Activated gamma-delta T cell treated with Interleukin-2 at 50 U/mL for 16 hours (primary cell): ENCODE results near the gene CEP78.
"Not testable (repeated sequence)": the region's sequence is repeated elsewhere in the genome, so short reads cannot be mapped to it uniquely, and the experiment has no call there.

Source experiments
- DNase-seq: peaks from one replicate; pipeline ENCODE4 v3.0.0-alpha.2; 2020

CEP78 gene, protein sequence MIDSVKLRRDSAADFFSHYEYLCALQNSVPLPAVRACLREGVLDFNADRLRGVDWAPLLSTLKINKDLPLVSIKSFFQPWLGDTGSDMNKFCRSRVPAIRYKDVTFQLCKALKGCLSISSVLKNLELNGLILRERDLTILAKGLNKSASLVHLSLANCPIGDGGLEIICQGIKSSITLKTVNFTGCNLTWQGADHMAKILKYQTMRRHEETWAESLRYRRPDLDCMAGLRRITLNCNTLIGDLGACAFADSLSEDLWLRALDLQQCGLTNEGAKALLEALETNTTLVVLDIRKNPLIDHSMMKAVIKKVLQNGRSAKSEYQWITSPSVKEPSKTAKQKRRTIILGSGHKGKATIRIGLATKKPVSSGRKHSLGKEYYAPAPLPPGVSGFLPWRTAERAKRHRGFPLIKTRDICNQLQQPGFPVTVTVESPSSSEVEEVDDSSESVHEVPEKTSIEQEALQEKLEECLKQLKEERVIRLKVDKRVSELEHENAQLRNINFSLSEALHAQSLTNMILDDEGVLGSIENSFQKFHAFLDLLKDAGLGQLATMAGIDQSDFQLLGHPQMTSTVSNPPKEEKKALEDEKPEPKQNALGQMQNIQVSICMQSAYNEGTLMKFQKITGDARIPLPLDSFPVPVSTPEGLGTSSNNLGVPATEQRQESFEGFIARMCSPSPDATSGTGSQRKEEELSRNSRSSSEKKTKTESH

GRCh38 chr9:78235762-78236550, at the start of gene CEP78:
Gene CEP78, plus strand, starts transcription at chr9:78236075. Its CDS starts 276 bp downstream, at chr9:78236351.
- peak; percentile 81 for DNase-seq

GRCh38 chr9:78187763-78188484, 48.0 kb upstream of the CEP78 start:
- no peak for DNase-seq

GRCh38 chr9:78188594-78188993, 47.3 kb upstream of the CEP78 start:
- DNase-seq = no peak

DNA sequence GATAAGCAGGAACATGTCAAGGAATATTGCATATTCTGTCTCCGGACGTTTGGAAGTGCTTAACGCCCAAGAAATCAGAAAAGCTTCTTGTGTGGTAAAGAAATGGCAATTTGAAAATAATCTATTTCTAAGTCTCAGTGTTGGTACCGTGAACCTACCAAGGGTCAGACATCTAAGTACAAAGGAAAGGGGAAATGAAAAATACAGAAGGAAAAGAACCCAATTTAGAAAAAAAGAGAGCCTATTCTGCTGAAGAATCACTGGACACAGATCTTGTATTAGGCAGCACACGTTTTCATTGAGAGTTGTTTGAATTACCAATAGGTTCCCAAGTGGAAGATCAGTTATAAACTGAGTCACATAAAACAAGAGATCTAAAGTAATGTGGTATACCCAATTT, 46.9 kb upstream of the CEP78 start:
- DNase-seq = no peak

GRCh38 chr9:78189461-78189860, 46.4 kb upstream of the CEP78 start:
- DNase-seq = no peak

- no peak for DNase-seq
These were observed 43.9 kb upstream of the CEP78 start for GRCh38 chr9:78191931-78192330.

GRCh38 chr9:78196258-78196657, 39.6 kb upstream of the CEP78 start:
- DNase-seq = no peak

DNA sequence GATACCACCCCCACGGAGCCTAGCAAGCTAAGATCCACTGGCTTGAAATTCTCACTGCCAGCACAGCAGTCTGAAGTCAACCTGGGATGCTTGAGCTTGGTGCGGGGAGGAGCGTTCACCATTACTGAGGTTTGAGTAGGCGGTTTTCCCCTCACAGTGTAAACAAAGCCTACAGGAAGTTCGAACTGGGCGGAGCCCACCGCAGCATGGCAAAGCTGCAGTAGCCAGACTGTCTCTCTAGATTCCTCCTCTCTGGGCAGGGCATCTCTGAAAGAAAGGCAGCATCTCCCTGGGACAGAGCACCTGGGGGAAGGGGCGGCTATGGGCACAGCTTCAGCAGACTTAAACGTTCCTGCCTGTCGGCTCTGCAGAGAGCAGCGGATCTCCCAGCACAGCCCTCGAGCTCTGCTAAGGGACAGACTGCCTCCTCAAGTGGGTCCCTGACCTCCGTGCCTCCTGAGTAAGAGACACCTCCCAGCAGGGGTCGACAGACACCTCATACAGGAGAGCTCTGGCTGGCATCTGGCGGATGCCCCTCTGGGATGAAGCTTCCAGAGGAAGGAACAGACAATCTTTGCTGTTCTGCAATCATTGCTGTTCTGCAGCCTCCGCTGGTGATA, 34.6 kb upstream of the CEP78 start:
- DNase-seq = peak; percentile 66

GRCh38 chr9:78207319-78207718, 28.6 kb upstream of the CEP78 start:
- DNase-seq = no peak

- no peak for DNase-seq
These were observed 28.0 kb upstream of the CEP78 start for GRCh38 chr9:78207901-78208300.

DNA sequence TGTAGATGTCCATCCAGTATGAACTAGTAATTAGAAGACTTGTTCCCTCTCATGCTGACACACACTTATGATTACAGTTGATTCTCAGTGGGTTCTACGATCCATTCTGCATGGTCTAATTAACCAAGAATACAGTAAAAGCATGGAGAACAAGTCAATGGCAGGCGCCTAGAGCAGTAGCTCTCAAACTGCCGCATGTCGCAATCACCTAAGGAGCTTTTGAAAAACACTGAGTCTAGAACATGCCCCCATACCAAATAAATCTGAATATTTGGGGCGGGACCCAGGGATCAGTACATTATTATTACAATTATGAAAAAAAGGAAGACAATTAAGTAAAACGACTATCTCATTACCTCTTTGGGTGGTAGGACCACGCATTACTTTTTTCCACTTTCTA, 26.7 kb upstream of the CEP78 start:
- DNase-seq = no peak

- peak; percentile 12 for DNase-seq
These were observed 25.0 kb upstream of the CEP78 start for GRCh38 chr9:78210841-78211301.

DNA sequence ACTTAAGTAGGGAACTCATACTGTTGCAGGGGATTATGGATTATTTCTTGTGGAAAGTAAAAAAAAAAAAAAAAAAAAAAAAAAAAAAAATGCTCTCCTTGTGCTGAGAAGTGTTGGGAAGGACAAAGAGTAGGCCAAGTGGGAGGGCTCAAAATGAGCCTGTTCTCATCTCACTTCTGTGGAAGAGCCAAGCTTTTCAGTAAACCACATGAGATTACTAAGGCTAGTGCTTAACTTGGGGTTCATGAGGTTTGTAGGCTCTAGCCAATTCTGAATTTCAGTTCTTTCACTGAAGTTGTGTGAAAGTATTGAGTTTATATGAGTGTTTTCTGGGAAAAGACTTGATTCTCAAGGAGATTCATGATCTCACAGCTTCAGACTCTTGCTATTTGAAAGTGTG, 23.0 kb upstream of the CEP78 start:
- DNase-seq = no peak

DNA sequence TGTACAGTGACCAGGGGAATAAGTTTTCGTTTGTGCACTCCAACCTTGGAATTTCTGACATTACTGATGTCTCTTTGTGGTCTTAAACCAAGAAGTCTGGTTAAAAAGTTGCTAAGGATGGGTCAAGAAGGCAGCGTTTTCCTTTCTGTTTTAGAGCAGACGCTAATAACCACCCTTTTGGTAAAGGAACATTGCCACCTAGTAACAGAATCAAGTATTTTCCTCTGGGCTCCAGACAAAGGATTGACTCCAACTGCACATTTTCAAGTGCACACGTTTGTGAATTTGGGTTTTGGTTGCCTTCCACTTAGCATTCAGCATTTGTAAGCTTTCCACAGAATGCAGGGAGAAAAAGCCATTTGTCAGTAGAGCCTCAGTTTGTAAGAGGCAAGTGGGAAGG, 22.2 kb upstream of the CEP78 start:
- DNase-seq = no peak

DNA sequence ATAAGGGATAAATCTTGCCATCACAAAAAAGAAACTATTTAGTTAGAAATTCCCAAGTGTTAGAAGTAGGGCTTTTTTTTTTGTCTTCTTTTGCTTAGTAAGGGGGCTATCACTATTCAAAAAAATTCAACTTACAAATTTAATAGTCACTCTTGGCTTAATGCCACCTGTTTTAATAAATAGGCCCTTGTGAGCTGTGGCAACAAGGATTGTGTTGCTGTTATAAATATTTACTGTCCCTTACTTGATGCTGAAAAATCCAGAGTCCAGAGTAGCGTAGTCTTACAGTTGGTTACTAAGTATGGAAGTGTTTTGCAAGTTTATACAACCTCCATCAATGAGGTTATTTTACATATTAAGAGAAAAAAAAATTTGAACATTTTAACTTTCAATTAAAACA, 21.4 kb upstream of the CEP78 start:
- no peak for DNase-seq

DNA sequence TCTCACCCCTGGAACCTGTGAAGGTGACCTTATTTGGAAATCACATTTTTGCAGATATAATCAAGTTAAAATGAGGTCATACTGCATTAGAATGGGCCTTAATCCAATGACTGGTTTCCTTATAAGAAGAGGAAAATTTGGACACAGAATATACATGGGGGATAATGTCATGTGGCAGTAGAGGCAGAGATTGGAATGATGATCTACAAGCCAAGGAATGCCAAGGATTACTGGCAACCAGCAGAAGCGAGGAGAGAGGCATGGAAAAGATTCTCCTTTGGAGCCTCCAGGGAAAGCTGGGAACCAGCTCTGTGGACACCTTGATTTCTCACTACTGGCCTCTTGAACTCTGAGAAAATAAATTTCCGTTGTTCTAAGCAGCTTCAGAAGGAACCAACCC, 20.2 kb upstream of the CEP78 start:
- no peak for DNase-seq

DNA sequence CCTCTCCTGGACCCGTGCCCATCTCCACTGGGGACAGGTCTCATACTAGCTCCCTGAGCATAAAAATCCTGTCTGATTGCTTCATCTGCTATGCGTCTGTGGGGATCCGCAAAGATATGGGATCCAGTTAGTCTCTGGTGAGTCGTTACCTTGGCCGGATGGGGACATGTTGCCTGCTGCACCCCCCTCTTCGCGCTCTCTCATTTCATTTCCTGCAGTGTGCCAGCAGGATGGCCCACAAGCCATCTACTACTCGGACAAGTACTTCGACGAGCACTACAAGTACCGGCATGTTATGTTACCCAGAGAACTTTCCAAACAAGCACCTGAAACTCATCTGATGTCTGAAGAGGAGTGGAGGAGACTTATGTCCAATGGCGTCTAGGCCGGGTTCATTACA, 17.0 kb upstream of the CEP78 start:
- no peak for DNase-seq

- DNase-seq = no peak
These were observed 14.4 kb upstream of the CEP78 start for GRCh38 chr9:78221425-78221824.

DNA sequence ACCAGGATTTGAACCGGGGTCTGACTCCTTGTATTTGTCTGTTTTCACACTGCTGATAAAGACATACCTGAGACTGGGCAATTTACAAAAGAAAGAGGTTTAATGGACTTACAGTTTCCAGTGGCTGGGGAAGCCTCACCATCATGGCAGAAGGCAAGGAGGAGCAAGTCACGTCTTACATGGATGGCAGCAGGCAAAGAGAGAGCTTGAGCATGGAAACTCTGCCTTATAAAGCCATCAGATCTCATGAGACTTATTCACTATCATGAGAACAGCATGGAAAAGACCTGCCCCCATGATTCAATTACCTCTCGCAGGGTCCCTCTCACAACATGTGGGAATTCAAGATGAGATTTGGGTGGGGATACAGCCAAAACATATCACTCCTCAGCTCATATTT, 14.0 kb upstream of the CEP78 start:
- DNase-seq = not testable (repeated sequence)

DNA sequence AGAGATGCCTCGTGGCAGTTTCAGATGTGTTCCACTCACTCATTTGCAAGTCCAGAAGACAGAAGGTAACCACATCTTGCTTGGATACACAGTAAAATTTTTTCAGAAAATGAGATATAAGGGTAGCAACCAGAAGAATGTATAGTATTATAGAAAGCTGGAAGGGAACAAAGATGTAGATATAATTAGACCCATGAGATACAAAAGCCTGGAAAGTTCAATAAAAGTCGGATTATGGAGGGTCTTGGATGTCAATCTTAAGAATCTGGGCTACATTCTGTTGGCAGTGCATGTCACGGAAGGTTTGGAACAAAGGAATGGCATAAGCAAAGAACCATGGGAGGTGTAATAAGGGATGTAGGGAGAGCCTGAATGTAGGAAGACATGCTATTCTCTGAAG, 5.1 kb upstream of the CEP78 start:
- no peak for DNase-seq

GRCh38 chr9:78232471-78232870, 3.4 kb upstream of the CEP78 start:
- not testable (repeated sequence) for DNase-seq

- DNase-seq = no peak
These were observed 1.1 kb upstream of the CEP78 start for GRCh38 chr9:78234810-78235209.
